HG03378 (cell line): ENCODE results near the gene TRPC4.
"Not testable (repeated sequence)": the region's sequence is repeated elsewhere in the genome, so short reads cannot be mapped to it uniquely, and the experiment has no call there.

Experiments used
- ATAC-seq: cut with Tn5 transposase; IDR thresholded peaks from one replicate; pipeline ENCODE4 v1.9.1; 2021; ENCODE audit warnings: mild to moderate bottlenecking, moderate library complexity; ENCODE audit not compliant: unreplicated experiment

Gene TRPC4

DNA sequence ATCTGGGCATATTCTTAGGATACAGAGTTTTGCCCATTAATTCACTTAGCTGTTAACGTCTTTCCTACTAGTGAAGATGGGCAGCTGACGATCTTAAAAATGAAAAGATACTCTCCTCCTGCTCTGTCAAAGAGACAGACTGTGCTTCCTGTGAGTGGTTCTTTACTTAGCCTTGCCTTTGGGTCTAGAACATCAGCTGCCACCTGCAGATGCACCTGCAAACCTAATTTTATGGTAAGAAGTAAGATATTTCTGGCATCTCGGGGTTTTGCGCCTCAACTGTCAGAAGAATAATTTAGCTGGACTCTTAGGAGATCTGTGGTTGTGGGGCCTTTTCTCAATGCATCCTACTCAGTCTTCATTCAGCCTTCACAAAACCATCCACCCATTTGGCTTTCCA is 36.2 kb downstream of the TRPC4 start:
- no peak for ATAC-seq

- ATAC-seq: no peak
These were observed 53.3 kb downstream of the TRPC4 start for GRCh38 chr13:37816276-37816675.

GRCh38 chr13:37811441-37811840 is 58.1 kb downstream of the TRPC4 start:
- no peak for ATAC-seq

GRCh38 chr13:37806666-37807065 is 62.9 kb downstream of the TRPC4 start:
- no peak for ATAC-seq

DNA sequence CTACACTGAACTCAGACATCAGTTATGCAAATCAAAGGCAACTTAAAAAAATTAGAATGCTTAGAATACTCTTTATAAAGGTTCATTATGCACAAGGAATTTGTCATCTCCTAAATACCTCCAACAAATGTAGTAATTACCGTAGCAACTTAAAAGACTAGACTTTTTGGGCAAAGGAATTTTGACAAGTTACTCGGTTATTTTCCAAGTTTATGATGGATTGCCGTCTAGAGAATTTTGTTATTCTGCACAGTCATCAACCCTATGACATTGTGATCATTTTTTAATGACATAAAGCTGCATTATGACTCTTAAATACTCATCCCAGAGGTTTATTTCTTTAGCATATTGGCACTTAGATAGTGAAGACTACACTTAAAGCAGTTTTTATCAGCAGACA is 71.9 kb downstream of the TRPC4 start:
- ATAC-seq: no peak

GRCh38 chr13:37796795-37797194 is 72.8 kb downstream of the TRPC4 start:
- ATAC-seq: not testable (repeated sequence)

DNA sequence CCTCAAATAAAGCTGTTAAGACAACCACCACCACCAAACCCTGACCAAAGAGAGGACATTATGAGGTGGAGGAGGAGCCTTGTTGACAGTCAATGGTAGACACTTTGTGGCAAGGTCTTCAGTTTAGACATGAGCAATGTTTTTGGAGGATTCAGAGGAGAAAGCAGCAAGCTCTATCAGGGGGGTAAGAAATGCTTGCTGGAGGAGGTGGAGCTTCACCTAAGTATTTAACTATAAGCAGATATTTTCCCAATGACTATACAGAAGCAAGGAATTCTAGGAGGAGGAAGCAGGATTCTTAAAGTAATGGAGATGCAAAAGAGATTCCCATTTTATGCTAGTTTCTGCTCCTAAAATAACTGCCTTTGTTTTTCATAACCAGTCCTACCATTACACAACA is 74.2 kb downstream of the TRPC4 start:
- no peak for ATAC-seq

GRCh38 chr13:37791699-37792098 is 77.9 kb downstream of the TRPC4 start:
- no peak for ATAC-seq

DNA sequence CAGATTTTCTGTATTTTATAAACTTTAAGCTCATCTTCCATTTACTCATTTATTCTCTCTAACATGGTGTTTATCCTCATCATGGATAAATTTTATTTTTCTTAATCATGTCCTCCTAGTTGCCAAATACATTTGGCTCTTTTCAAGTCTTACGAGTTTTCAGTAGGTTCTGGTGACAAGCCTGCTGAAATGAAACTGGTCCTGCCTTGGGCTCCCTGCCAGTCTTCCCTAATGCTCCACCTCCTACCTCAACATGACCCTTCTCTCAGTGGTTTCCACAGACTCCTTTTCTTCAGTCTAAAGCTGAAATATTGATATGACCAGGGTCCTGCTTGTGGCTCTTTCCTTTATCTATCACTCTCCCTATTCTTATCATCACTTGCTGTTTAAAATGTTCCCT is 81.2 kb downstream of the TRPC4 start:
- ATAC-seq: no peak

GRCh38 chr13:37777676-37778075 is 91.9 kb downstream of the TRPC4 start:
- no peak for ATAC-seq

GRCh38 chr13:37775871-37776270 is 93.7 kb downstream of the TRPC4 start:
- no peak for ATAC-seq

DNA sequence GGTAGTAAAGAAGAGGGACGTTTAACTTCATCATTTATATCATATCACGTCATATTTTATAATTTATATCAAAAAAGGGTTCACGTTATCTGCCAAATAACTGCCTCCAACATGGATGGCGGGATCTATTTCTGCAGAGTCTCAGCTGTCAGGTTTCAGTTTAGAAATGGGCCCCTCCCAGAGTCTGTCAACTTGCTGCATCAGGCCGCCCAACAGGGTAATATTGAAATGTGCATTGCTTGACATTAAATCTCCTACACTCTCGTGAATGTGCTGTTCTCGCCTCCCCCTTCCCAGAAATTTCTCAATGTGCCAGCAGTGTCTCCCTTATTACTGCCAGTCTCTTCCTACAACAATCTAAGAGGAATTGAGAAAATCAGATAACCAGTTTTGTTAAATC is 96.9 kb downstream of the TRPC4 start:
- ATAC-seq: no peak

- ATAC-seq: no peak
These were observed 100.0 kb downstream of the TRPC4 start for GRCh38 chr13:37769545-37769944.

DNA sequence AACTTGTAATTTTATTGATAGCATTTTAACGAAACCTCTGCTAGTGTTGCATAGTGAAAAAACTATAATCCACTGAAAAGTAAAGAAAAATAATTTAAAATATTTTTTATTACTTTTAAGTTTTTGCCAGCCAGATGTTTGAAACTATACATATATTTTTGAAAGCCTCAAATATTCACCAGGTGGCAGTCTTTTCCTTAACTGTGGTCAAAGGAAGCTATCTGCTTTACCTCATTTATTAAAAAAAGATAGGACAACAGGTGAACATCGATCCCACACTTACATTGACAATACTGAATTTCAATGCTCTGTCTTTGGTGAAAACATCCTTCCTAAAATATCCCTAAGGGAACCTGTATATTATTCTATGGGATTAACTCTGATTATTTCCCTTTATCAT is 100.5 kb downstream of the TRPC4 start:
- ATAC-seq: no peak

- ATAC-seq: no peak
These were observed 103.1 kb downstream of the TRPC4 start for GRCh38 chr13:37766502-37766901.

- ATAC-seq: no peak
These were observed 114.2 kb downstream of the TRPC4 start for GRCh38 chr13:37755349-37755748.

- ATAC-seq: no peak
These were observed 115.8 kb downstream of the TRPC4 start for GRCh38 chr13:37753776-37754175.

GRCh38 chr13:37752146-37752545 is 117.4 kb downstream of the TRPC4 start:
- ATAC-seq: no peak

DNA sequence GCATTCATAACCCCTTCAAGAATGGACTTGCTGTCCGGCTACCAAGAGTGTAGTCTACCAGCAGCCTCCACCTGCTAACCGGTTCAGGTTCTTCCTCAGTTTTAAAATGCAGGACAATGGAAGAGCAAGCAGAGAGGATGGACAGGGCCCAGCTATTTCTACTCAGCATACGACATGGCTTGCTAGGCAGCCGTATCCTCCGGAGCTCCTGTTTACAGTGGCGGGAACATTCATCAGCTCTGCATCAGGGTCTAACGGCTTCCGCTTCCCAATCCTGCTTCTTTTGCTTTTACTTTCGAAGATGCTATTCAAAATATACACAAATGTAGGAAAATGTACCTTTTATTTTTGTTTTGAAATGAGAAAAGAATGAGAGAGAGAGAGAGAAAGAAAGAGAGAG is 118.5 kb downstream of the TRPC4 start:
- no peak for ATAC-seq

DNA sequence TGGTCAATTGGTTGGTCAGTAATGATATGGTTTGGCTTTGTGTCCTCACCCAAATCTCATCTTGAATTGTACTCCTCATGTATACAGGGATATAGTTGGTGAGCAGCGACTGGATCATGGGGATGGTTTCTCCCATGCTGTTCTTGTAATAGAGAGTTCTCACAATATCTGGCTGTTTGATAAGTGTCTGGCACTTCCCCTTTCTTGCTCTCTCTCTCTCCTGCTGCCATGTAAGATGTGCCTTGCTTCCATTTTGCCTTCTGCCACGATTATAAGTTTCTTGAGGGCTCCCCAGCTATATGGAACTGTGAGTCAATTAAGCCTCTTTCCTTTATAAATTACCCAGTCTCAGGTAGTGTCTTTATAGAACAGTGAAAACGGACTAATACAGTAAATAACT is 120.7 kb downstream of the TRPC4 start:
- no peak for ATAC-seq

GRCh38 chr13:37747071-37747612 is 122.4 kb downstream of the TRPC4 start:
- no peak for ATAC-seq

DNA sequence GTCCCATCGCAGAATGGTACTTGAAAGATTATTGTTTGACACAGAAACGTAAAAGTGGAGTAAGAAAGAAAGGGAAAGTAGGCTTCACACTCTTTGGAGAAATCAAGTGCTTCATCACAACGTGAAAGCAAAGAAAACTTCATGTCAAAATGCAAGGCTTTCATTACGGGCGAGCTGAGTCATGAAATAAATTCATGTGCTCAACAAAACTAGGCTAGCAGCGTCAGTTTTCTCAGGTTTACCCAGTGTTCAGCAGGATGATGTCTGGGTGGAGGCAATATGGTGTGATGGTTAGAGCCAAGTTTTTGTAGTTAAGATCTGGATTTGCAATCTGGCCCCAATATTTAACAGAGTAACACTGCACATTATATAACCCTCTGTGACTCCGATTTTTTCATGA is 128.0 kb downstream of the TRPC4 start:
- no peak for ATAC-seq

DNA sequence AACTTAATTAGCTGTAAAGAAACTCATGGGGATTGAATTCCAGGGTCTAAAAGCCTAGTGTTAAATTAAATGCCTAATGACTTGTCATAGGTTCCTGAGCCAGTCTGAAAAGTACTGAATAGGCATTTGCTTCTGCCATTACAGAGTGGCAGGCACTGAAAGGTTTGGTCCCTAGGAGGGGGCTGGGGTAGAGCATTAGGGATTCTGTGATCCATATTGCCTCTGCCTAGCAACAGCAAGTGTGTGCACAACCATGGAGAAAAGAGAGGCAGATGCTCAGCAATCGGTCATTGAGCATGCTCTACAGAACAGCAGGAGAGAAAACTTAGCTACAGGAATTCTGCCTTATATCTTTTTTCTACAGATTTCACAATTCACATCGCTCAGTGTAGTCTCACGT is 133.5 kb downstream of the TRPC4 start:
- no peak for ATAC-seq

- no peak for ATAC-seq
These were observed 134.3 kb downstream of the TRPC4 start for GRCh38 chr13:37735293-37735692.
